Measurements from ENCODE around the gene PPFIA1. TPM values are rescaled to one million over a fixed set of nuclear protein-coding genes. Genes with fewer than 3 reads are reported as not detected.

The PPFIA1 gene
- total and polyA plus RNA-seq, 2 experiments from 2014 or later: 36.0 to 39.6 TPM

DNA sequence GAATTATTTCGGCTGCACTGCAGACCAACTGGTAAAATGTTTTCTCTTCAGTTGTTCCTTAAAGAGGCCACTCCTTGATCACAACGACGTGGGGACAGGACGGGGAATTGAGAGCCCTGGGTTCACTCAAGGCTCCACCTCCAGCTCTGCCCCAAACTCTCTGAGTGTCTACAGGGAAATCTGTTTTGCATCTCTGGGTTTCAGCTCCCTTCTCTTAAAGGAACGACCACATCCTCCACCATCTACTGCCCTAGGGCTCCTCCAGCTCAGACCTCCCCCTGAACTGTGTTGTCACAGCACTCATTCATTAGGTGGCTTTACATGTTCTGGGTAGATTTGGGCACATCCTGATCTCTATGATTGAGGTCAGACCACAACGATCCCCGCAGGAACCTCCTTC is 5.1 kb upstream of the PPFIA1 start:
- Histone ChIP-seq H3K27ac (no peak overlapping the region), H2AFZ (no peak overlapping the region)
- 49% methylated on average over 7 of the region's 7 CpGs for WGBS (ENCODE audit: low lambda C conversion rate, missing lambda C conversion rate)

DNA sequence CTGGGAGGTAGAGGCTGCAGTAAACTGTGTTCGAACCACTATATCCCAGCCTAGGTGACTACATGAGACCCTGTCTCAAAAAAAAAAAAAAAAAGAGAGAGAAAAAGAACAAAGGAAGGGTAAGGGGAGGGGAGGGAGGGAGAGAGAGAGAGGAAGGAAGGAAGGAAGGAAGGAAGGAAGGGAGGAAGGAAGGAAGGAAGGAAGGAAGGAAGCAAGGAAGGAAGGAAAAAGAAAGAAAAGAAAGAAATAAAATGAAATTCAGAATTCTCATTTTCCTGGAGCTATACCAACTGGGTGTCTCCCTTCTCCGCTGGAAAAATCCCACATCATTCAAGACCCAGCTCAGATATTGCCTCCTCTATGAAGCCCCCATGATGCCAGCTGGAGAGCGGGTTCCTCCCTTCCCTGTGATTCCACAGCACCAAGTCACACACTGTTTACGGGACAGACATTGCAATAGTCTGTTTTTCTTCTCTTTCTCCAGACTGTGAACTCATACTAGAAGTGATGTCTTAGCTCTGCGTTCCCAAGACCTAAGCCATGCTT is 3.0 kb upstream of the PPFIA1 start:
- Histone ChIP-seq H3K4me3 (no peak overlapping the region), H3K27ac (no peak overlapping the region), H3K36me3 (replicated peaks; ENCODE audit: insufficient read depth, low read depth) (no peaks in the 10 kb centered on the region), H3K27me3 (peaks cover 7% of the 10 kb centered on the region), H2AFZ (no peak overlapping the region), H3K4me1 (ENCODE audit: insufficient read depth) (peaks cover 10% of the 10 kb centered on the region), H3K9me2 (replicated peaks; ENCODE audit: insufficient read depth) (no peaks in the 10 kb centered on the region), H3K4me2 (no peak overlapping the region), H3K79me2 (peaks cover 21% of the 10 kb centered on the region), H4K20me1 (ENCODE audit: insufficient read depth, poor library complexity, severe bottlenecking) (peaks cover 10% of the 10 kb centered on the region), H3K9me3 (ENCODE audit: low read depth) (no peaks in the 10 kb centered on the region)
- 96% methylated on average over 4 of the region's 5 CpGs for WGBS (ENCODE audit: low lambda C conversion rate, missing lambda C conversion rate)
- no peak for DNase-seq (ENCODE audit: low spot score)
- TF ChIP-seq EZH2phosphoT487 (IDR thresholded peaks at IDR 0.05; ENCODE audit: low read depth, severe bottlenecking, unreplicated experiment) (no peak), CTCF (IDR thresholded peaks at IDR 0.05; ENCODE audit: poor library complexity) (no peak), EZH2 (IDR thresholded peaks at IDR 0.05; ENCODE audit: borderline replicate concordance) (no peak)

More for the DNA sequence above, 5.1 kb upstream of the PPFIA1 start:
- no peak overlapping the region for H3K4me3 ChIP-seq
- no peak for DNase-seq (ENCODE audit: low spot score)
- H3K79me2 ChIP-seq: peaks cover 4% of the 10 kb centered on the region
- H3K9me3 ChIP-seq (ENCODE audit: low read depth): no peaks in the 10 kb centered on the region
- H3K27me3 ChIP-seq: peaks cover 7% of the 10 kb centered on the region
- no peaks in the 10 kb centered on the region for H3K4me1 ChIP-seq (ENCODE audit: insufficient read depth)
- H3K9me2 ChIP-seq (replicated peaks; ENCODE audit: insufficient read depth): no peaks in the 10 kb centered on the region
- TF ChIP-seq EZH2 (IDR thresholded peaks at IDR 0.05; ENCODE audit: borderline replicate concordance): no peak
- no peak for TF ChIP-seq EZH2phosphoT487 (IDR thresholded peaks at IDR 0.05; ENCODE audit: low read depth, severe bottlenecking, unreplicated experiment)
- no peak for TF ChIP-seq CTCF (IDR thresholded peaks at IDR 0.05; ENCODE audit: poor library complexity)
- H4K20me1 ChIP-seq (ENCODE audit: insufficient read depth, poor library complexity, severe bottlenecking): no peaks in the 10 kb centered on the region
- no peaks in the 10 kb centered on the region for H3K36me3 ChIP-seq (replicated peaks; ENCODE audit: insufficient read depth, low read depth)
- H3K4me2 ChIP-seq: no peak overlapping the region

- no peak overlapping the region for H2AFZ ChIP-seq
- peaks cover 15% of the 10 kb centered on the region for H4K20me1 ChIP-seq (ENCODE audit: insufficient read depth, poor library complexity, severe bottlenecking)
- WGBS (ENCODE audit: low lambda C conversion rate, missing lambda C conversion rate): 92% methylated on average over 10 of the region's 10 CpGs
- no peaks in the 10 kb centered on the region for H3K36me3 ChIP-seq (replicated peaks; ENCODE audit: insufficient read depth, low read depth)
- no peak overlapping the region for H3K4me3 ChIP-seq
- TF ChIP-seq CTCF (IDR thresholded peaks at IDR 0.05; ENCODE audit: poor library complexity) (no peak), EZH2phosphoT487 (IDR thresholded peaks at IDR 0.05; ENCODE audit: low read depth, severe bottlenecking, unreplicated experiment) (no peak), EZH2 (IDR thresholded peaks at IDR 0.05; ENCODE audit: borderline replicate concordance) (no peak)
- no peaks in the 10 kb centered on the region for H3K9me3 ChIP-seq (ENCODE audit: low read depth)
- no peaks in the 10 kb centered on the region for H3K9me2 ChIP-seq (replicated peaks; ENCODE audit: insufficient read depth)
- H3K4me2 ChIP-seq: no peak overlapping the region
- DNase-seq (ENCODE audit: low spot score): no peak
- peaks cover 7% of the 10 kb centered on the region for H3K27me3 ChIP-seq
- peaks cover 11% of the 10 kb centered on the region for H3K4me1 ChIP-seq (ENCODE audit: insufficient read depth)
- peaks cover 32% of the 10 kb centered on the region for H3K79me2 ChIP-seq
- H3K27ac ChIP-seq: no peak overlapping the region
These were observed 2.0 kb upstream of the PPFIA1 start for GRCh38 chr11:70268526-70268925.

Measured in hepatocyte (in vitro differentiated cells).